ENCODE results near the gene MPC1.
A peak's percentile ranks its signal among the peaks of the same experiment; 100 is the strongest.

Gene MPC1

DNA sequence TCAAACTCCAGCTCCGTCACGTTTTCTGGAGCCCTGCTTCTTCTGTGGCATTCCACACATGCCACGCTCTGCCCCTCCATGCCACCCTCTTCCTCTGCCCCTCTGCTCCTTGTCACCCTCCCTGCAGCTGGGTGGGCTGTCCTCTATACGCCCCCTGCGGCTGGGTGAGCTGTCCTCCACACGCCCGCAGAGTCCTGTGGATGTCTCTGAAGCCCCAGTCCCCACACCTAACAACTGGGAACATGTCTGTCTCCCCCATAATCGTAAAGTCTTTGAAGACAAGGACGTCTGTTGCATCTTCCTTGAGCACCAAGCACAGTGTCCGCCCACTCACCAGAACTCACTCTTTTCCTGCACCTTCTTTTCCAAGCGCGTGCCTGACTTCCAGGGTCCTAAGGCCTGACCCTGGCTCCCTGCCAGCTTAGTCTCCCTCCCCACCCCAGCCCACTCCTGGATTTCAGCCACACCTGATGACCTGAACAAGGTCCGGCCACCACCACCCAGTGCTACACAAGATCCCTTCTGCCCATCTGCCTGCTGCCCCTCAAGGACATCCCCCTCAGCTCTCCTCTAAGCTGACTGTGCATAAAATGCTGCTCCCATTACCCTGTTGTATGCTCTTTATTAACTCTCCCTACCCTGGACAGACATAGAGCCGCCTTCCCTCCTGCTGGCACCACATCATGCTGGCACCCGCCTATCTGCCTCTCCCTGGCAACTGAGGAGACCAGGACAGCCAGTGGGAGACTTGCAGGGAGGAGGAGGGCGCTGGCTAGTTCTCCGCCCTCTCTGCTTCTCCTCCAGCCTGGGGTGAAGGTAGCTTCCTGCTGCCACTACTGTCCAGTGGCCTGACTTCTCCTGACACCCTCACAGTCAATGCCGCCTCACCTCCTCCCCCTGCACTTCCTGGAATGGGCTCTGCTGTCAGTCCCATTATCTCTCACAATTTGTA lies 63.8 kb downstream of the MPC1 start:
- peaks cover 11% of the 10 kb centered on the region for H3K4me1 Mint-ChIP-seq
- H3K9me3 Mint-ChIP-seq, result no peaks in the 10 kb centered on the region
- H3K36me3 Mint-ChIP-seq, result peaks cover 19% of the 10 kb centered on the region
- ATAC-seq (ENCODE audit: low read depth) (no peak), DNase-seq (ENCODE audit: low spot score in 2 of 2) (no peak)
- peak overlapping the region; percentile 73 for H3K27ac Mint-ChIP-seq
- H3K27me3 Mint-ChIP-seq, result no peaks in the 10 kb centered on the region
- peak overlapping the region; percentile 27 for H3K4me3 Mint-ChIP-seq

GRCh38 chr6:166318227-166318626 lies 64.5 kb downstream of the MPC1 start:
- Mint-ChIP-seq H3K9me3 (no peaks in the 10 kb centered on the region), H3K4me1 (peaks cover 11% of the 10 kb centered on the region), H3K27me3 (no peaks in the 10 kb centered on the region), H3K4me3 (no peak overlapping the region), H3K36me3 (peaks cover 15% of the 10 kb centered on the region), H3K27ac (no peak overlapping the region)
- ATAC-seq (ENCODE audit: low read depth) (no peak), DNase-seq (ENCODE audit: low spot score in 2 of 2) (no peak)

GRCh38 chr6:166317261-166318212 lies 65.2 kb downstream of the MPC1 start:
- no peak for ATAC-seq (ENCODE audit: low read depth)
- H3K27me3 Mint-ChIP-seq, result no peaks in the 10 kb centered on the region
- H3K4me1 Mint-ChIP-seq, result peaks cover 11% of the 10 kb centered on the region
- no peak overlapping the region for H3K4me3 Mint-ChIP-seq
- H3K9me3 Mint-ChIP-seq, result no peaks in the 10 kb centered on the region
- H3K36me3 Mint-ChIP-seq, result peaks cover 12% of the 10 kb centered on the region
- H3K27ac Mint-ChIP-seq, result no peak overlapping the region
- DNase-seq (ENCODE audit: low spot score in 2 of 2), result no peak

- DNase-seq (ENCODE audit: low spot score in 2 of 2), result no peak
- H3K27me3 Mint-ChIP-seq, result no peaks in the 10 kb centered on the region
- H3K36me3 Mint-ChIP-seq, result peaks cover 6% of the 10 kb centered on the region
- H3K9me3 Mint-ChIP-seq, result no peaks in the 10 kb centered on the region
- peaks cover 11% of the 10 kb centered on the region for H3K4me1 Mint-ChIP-seq
- no peak overlapping the region for H3K27ac Mint-ChIP-seq
- H3K4me3 Mint-ChIP-seq, result no peak overlapping the region
- ATAC-seq (ENCODE audit: low read depth), result no peak
Observed at GRCh38 chr6:166315436-166315835, 67.3 kb downstream of the MPC1 start.

All from memory B cell (primary cell).